IMR-90 (cell line): ENCODE results near the gene TRMO.
"Not testable (repeated sequence)": the region's sequence is repeated elsewhere in the genome, so short reads cannot be mapped to it uniquely, and the experiment has no call there.

Experiments used
- BHLHE40 ChIP-seq: fragments of 150-350 bp; IDR thresholded peaks from 2 replicates; pipeline ENCODE4 v1.6.1; 2016; ENCODE audit warnings: mild to moderate bottlenecking, low read depth, low read length
- CEBPB ChIP-seq: IDR thresholded peaks from 2 replicates; pipeline ENCODE4 v1.6.1; 2012; ENCODE audit warnings: low read depth, low read length, improper control_type of control experiment
- CHD1 ChIP-seq: IDR thresholded peaks from 2 replicates; pipeline ENCODE4 v1.6.1; 2012; ENCODE audit warnings: low read depth, low read length, improper control_type of control experiment
- CTCF ChIP-seq: conservative IDR thresholded peaks from 2 replicates; pipeline ENCODE4 v1.5.1; 2012; ENCODE audit warnings: mild to moderate bottlenecking, low read depth, low read length, improper control_type of control experiment
- FOS ChIP-seq: fragments of 150-350 bp; IDR thresholded peaks from 2 replicates; pipeline ENCODE4 v1.6.1; 2016; ENCODE audit warnings: low read depth, low read length
- MAFK ChIP-seq: IDR thresholded peaks from 2 replicates; pipeline ENCODE4 v1.6.1; 2012; ENCODE audit warnings: low read depth, low read length, improper control_type of control experiment
- MAZ ChIP-seq: IDR thresholded peaks from 2 replicates; pipeline ENCODE4 v1.6.1; 2012; ENCODE audit warnings: low read depth, mild to moderate bottlenecking, low read length, improper control_type of control experiment, moderate library complexity, borderline replicate concordance
- NFE2L2 ChIP-seq: fragments of 150-350 bp; IDR thresholded peaks from 2 replicates; pipeline ENCODE4 v1.6.1; 2016; ENCODE audit warnings: low read depth, mild to moderate bottlenecking, low read length
- POLR2A ChIP-seq: IDR thresholded peaks from 2 replicates; pipeline ENCODE4 v1.6.1; 2012; ENCODE audit warnings: mild to moderate bottlenecking, low read depth, low read length
- RAD21 ChIP-seq: IDR thresholded peaks from 2 replicates; pipeline ENCODE4 v1.6.1; 2012; ENCODE audit warnings: low read length, improper control_type of control experiment
- RCOR1 ChIP-seq: IDR thresholded peaks from 2 replicates; pipeline ENCODE4 v1.6.1; 2012; ENCODE audit warnings: mild to moderate bottlenecking, low read length, improper control_type of control experiment; ENCODE audit not compliant: insufficient replicate concordance
- RFX5 ChIP-seq: IDR thresholded peaks from 2 replicates; pipeline ENCODE4 v1.8.0; 2012; ENCODE audit warnings: low read depth, mild to moderate bottlenecking, low read length, moderate library complexity
- SMC3 ChIP-seq: fragments of 150-350 bp; IDR thresholded peaks from 2 replicates; pipeline ENCODE4 v1.6.1; 2016; ENCODE audit warnings: low read depth, mild to moderate bottlenecking, antibody characterized with exemption, low read length, moderate library complexity
- TF ChIP-seq, protein P1 (sequence below): fragments of 150-350 bp; IDR thresholded peaks from 2 replicates; pipeline ENCODE4 v1.6.1; 2017; ENCODE audit warnings: mild to moderate bottlenecking, antibody characterized with exemption, low read length, low read depth

- not testable (repeated sequence) for TF ChIP-seq CTCF, POLR2A, MAFK, CEBPB, RFX5, MAZ, FOS, RCOR1, CHD1, SMC3, BHLHE40, NFE2L2, RAD21
- TF ChIP-seq, protein P1, sequence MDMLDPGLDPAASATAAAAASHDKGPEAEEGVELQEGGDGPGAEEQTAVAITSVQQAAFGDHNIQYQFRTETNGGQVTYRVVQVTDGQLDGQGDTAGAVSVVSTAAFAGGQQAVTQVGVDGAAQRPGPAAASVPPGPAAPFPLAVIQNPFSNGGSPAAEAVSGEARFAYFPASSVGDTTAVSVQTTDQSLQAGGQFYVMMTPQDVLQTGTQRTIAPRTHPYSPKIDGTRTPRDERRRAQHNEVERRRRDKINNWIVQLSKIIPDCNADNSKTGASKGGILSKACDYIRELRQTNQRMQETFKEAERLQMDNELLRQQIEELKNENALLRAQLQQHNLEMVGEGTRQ: not testable (repeated sequence)
Observed at GRCh38 chr9:97945470-97945869, 23.2 kb upstream of the TRMO start.
